CD4-positive, alpha-beta T cell treated with Interleukin-4 for 4 hours (primary cell): ENCODE data around the gene FERMT3.

ENCODE experiments used
- DNase-seq: peaks from one replicate; pipeline ENCODE4 v3.0.0-alpha.2; 2020

The FERMT3 gene

DNA sequence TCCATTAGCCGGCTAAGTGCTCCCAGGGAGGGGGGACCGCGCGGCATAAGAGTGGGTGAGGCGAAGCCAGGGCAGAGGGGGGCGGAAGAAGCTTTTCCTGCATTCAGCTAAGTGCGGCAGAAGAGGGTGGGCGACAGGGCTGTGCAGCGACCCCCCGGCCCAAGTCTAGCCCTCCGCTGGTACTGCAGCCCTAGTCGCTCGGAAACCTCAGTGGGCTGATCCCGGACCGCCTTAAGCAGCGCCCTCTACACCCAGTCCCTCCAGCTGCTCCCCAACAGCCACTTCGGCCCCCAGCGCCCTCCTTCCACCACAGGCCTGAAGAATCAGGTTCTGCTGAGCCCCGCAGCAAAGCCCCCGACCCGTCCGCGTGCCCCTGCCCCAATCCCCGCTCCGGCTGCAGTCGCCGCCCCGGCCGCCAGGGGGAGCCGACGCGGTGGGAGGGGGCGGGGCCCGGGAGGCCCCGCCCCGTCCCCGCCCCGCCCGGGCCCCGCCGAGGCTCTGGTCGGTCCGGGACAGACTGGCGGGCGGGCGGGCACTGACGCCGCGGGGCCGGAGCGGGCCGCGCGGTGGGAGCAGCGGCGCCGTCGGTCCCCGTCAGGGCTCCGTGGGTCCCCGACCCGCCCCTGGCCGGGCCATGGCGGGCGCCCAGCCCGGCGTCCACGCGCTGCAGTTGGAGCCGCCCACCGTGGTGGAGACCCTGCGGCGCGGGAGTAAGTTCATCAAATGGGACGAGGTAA, 44.7 kb downstream of the FERMT3 start, which contains the start of gene PLCB3:
PLCB3 (plus strand) TSS at position 515 of the 737 bp plus-strand sequence; CDS start at position 635, 120 bp downstream.
- no peak for DNase-seq

DNA sequence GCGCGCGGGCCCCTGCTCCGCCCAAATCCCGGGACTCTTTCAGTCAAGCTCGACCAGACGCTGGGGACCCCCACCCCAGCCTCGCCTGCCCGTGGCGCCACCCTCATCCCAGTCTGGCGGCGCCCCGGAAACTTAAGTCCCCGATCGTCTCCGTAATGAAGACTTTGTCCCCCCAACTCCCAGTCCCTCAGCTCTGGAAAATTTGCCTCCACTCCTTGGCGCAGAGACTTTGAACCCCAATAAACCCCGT, 45.2 kb downstream of the FERMT3 start:
- DNase-seq, result no peak

DNA sequence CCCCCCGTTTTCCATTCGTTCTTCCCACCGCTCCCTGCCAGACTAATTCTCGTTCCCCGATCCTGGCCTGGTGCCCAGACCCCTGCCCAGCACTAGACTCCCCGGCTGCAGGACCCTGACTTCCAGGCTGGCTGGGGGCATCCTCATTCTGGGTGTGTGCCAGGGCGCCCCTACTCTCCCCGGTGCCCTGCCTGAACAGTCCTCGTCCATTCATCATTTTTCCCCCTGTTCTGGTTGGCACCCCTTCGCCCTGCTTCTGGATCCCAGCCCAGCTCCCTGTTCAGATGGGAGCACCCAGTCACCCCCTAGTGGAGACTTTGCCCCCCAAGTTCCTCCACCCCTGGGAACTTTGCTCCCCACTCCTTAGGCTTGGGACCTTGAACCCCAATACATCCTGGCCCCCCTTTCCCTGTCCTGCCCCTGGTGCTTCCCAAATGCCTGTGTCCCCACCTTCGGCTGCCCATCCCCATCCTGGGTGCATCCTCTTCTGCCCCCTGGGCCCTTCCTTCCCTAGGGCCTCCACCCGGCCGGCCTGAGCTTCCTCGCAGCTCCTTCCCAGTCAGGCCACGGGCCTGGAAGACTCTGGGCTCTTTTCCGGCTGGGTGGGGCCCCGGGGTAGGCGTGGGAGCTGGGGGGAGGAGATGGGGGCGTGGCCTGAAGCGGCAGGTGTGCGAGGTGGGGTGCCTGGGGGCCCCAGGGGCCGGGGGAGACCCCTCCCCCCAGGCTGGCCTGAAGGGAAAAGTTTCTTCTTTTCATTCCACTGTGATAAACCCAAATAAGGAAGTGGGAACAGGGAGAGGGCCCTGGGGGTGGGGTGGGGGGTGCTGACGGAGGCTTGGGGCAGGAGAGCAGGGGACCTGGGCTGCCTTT, 45.7 kb downstream of the FERMT3 start:
- DNase-seq, result no peak

DNA sequence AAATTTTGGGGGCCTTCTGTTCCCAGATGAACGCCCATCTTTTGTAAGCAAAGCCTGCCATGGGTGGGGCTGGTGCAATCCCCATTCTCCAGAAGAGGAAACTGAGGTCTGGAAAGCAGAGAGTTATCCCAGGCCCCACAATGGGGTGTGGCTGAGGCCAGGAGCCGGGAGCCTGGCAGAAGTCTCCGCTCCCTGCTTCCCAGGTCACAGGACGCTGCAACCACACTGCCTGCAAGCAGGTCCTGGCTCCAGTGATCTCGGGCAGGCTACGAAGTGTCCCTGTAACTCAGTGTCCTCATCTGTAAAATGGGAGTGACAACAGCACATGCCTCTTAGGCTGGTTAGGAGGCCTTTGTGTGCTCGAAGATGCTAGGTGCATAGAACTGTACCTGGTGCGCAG, 46.5 kb downstream of the FERMT3 start:
- DNase-seq, result no peak

DNA sequence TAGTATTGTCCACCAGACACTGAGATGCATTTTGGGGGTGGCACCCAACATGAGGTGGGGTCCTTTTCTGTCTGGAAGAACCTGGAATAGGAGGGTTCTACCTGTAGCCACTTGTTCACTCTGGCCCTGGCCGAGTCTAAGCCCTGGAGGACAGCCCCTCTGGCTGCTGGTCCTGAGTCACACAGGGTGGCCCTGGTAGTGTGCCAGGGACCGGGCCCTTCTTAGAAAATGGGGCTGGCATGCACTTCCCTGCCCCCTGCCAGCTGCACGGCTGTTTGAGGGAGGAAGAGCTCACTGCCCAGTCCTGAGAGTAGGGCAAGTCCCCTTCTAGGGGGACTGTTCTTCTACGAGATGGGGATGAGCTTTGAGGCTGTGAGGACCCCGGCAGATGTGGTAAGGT, 47.0 kb downstream of the FERMT3 start:
- DNase-seq, result no peak

DNA sequence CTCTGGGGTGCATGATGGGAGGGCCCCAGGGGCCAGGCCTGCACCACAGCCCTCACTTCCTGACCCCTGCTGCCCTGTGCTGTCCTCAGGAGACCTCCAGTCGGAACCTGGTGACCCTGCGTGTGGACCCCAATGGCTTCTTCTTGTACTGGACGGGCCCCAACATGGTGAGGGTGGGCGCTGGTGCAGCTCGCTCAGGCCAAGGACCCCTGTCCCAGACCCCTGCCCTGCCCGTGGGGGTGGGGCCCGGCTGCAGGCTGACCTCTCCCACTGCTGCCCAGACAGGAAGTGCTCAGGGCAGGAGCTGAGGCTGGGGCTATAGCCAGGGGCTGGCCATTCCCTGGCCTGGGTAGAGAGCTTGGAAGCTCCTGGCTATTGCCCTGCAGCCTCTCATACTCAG, 47.8 kb downstream of the FERMT3 start:
- no peak for DNase-seq

DNA sequence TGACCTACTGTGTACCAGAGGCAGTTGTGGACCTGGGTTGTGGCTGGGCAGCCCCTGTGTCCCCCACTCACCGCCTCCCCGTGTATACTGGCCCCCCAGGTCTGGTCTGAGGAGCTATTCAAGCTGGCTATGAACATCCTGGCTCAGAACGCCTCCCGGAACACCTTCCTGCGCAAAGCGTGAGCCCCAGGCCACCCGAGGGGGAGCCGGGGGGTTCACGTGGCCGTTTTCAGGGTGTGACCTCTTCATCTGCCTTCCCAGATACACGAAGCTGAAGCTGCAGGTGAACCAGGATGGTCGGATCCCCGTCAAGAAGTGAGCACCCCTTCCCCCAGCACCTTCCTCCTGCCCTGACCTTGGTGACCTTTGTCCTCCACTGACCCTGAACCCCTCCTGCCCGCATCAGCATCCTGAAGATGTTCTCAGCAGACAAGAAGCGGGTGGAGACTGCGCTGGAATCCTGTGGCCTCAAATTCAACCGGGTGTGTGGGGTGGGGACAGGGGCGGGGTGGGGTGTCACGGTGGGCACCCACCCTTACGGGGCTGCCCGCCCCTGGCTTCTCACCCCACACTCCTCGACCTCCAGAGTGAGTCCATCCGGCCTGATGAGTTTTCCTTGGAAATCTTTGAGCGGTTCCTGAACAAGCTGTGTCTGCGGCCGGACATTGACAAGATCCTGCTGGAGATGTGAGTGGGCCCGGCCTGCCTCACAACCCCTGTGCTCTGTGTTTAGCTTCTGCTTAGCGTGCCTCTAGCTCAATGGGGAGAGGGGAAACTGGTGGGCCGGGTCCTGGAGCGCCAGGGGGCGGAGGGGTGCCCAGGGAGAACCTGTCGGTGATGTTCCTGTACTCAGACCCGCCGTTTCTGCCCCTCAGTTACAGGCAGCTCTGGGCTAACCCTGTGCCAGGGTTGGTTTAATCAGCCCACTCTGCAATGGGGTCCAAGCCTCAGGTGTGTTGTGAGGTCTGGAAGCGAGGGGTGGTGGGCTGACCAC, 48.9 kb downstream of the FERMT3 start:
- DNase-seq, result no peak

DNA sequence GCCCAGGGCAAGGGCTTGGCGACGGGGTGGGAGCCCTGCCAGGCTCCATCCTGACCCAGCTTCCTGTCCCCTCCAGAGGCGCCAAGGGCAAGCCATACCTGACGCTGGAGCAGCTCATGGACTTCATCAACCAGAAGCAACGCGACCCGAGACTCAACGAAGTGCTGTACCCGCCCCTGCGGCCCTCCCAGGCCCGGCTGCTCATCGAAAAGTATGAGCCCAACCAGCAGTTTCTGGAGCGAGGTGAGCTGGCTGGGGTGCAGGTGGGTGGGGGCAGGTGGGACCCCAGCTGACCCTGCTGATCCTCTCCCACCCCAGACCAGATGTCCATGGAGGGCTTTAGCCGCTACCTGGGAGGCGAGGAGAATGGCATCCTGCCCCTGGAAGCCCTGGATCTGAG, 49.8 kb downstream of the FERMT3 start:
- no peak for DNase-seq

DNA sequence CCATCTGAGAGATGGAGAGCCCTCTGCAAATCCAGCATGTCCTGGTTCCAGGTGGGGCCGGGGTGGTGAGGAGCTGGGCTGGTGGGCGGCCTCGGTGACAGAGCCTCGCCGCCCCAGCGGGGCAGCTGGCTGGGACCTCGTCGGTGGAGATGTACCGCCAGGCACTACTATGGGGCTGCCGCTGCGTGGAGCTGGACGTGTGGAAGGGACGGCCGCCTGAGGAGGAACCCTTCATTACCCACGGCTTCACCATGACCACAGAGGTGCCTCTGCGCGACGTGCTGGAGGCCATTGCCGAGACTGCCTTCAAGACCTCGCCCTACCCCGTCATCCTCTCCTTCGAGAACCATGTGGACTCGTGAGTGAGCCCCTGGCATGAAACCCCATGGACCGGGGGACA, 51.8 kb downstream of the FERMT3 start:
- no peak for DNase-seq

DNA sequence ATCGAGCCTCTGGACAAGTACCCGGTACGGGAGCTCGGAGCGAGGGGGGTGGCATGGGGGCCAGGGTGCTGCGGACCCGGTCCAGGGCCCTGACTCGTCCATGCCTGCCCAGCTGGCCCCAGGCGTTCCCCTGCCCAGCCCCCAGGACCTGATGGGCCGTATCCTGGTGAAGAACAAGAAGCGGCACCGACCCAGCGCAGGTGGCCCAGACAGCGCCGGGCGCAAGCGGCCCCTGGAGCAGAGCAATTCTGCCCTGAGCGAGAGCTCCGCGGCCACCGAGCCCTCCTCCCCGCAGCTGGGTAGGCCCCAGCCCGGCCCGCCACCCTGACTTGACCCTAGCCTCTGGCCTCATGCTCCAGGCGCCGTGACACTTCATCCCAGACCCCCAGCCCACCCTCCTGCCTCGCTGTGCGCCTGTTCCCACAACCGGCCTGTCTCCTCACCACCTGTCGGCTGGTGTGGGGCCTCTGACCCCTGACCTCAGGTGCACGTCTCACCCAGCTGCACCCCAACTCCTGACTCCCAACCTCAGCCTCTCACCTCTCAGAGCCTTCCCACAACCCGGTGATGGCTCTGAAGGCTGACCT, 52.5 kb downstream of the FERMT3 start:
- no peak for DNase-seq

DNA sequence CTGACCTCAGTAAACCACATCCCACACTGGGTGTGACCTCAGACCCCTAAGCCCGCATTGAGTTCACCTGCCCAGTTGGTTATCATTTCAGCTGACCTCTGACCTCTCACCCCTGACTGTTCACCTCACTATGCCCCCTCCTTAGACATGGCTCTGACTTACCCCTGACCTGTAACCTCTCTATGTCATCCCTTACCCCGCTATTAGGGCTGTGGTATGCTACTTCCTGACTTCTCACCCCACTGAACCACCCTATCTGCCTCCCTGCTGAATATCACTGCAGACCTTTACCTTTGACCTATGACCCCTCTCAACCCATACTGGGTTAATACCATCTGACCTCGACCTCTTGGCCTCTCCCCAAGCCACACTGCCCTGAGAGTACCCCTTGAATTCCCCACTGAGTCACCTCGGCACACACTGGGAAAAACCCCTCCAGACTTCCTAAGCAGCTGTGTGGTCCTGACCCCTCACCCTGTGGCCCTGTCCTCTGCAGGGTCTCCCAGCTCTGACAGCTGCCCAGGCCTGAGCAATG, 53.1 kb downstream of the FERMT3 start:
- no peak for DNase-seq

DNA sequence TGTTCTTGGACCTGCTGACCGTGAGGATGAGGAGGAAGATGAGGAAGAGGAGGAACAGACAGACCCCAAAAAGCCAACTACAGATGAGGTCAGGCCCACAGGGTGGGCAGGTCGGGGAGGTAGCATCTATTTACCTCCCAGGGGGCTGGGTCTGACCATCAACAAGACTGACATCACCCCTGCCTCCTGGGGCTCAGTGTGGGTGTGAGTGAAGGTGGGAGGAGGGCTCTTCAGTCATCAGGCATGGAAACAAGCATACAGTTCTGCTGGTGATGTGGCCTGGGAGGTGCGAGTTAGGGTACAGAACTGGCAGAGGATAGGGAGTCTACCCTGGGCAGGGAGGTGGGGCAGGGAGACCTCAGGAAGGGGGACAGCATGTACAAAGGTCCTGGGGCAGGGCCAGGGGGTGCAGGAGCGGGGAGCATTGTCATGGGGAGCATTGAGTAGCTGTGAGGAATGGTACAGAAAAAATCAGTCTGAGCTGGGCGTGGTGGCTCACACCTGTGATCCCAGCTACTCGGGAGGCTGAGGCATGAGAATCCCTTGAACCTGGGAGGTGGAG, 53.7 kb downstream of the FERMT3 start:
- no peak for DNase-seq

DNA sequence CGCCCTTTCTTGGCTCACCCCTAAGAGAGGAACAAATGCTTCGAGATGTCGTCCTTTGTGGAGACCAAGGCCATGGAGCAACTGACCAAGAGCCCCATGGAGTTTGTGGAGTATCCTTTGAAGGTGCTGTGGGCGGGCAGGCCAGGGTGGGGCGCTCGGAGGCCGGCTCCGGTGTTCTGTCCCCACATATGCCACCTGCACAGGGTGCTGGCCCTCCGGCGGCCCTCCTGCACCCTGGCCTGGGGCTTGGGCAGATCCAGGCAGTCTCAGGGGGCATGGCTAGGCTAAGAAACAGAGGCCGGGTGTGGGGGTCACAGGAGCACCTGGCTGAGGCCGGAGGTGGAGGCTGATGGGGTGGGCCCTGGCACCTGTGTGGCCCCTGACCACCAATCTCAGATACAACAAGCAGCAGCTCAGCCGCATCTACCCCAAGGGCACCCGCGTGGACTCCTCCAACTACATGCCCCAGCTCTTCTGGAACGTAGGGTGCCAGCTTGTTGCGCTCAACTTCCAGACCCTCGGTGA, 55.1 kb downstream of the FERMT3 start:
- no peak for DNase-seq

DNA sequence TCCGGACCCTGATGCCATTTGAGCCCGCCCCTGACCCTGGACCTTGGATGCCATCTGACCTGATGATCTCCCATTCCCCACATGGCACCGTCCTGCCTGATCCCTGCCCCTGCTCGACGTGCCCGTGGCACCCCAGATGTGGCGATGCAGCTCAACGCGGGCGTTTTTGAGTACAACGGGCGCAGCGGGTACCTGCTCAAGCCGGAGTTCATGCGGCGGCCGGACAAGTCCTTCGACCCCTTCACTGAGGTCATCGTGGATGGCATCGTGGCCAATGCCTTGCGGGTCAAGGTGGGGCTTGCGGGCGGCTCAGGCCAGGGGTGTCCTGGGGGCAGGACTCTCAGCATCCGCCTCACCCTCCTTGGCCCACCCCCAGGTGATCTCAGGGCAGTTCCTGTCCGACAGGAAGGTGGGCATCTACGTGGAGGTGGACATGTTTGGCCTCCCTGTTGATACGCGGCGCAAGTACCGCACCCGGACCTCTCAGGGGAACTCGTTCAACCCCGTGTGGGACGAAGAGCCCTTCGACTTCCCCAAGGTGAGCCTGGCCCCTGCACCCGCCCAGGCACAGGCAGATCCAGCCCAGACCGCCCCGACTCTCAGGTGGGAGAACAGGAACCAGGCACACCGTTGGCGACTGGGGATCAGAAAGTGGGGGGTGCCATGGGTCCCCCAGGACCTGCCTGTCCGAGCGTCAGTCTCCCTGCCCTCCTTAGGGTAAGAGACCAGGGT, 55.9 kb downstream of the FERMT3 start:
- DNase-seq, result no peak

DNA sequence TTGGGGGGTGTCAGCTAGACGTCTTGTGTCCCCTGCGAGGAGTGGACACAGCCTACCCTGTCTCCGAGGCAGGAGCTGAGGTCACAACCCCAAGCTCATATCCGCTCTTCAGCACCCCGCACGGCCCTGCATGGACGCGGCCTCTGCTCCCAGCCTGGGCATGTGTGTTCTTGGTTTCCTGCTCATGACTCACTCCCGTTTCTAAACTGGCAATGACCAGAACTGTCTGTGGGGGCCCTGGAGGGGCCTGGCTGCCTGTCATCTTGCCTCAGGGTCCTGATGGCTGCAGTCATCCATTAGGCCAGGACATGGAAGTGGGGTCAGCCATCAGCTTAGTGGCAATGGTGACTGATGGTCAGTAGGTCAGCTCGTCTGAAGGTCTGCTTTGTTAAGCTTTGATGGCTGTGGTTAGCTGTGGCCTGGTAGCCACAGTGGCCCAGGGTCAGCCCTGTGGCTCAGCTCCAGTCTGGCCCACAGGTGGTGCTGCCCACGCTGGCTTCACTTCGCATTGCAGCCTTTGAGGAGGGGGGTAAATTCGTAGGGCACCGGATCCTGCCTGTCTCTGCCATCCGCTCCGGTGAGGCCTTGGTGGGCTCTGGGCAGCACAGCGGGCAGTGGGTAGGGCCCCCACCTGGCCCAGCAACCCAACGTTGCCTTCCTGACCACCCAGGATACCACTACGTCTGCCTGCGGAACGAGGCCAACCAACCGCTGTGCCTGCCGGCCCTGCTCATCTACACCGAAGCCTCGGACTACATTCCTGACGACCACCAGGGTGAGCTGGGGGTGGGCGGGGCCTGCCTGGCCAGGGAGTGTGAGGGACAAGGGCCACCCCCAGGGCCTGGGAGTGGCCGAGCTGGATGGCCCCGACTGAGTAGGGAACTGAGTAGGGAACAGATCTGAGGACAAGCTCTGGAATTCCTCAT, 56.8 kb downstream of the FERMT3 start:
- no peak for DNase-seq

DNA sequence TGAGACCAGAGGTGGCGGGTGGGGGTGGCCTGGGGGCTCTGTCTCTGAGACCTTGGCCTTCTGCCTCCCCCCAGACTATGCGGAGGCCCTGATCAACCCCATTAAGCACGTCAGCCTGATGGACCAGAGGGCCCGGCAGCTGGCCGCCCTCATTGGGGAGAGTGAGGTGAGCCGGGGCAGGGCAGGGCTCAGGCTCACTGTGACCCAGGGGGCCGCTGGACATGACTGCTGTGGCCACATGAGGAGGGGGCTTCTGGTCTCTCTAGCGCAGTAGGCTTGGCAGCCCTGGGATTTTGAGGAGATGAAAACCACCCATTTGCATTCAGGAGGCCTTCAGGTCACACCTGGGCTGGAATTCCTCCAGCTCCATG, 57.4 kb downstream of the FERMT3 start:
- DNase-seq, result no peak

DNA sequence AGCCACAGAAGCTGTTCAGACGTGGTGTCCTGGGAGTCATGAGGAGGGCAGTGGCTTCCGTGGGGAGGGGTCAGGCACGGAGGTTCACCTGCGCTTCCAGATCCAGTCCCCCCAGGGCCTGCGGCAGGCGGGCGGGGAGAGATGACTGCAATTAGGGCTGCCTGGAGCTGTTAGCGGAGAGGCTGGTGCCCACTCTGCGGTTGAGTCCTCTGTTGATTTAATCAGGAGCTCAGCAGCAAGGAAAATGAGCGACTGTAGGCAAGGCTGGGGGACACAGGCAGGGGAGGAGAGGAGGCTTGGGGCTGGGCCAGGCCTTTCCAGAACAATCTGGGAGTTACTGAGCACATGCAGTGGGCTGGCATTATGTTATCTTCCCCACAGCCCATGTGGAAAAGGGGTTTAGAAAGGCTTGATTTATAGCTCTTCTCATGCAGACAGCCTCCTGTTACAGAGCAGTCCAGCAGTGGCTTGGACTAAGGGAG, 57.9 kb downstream of the FERMT3 start:
- DNase-seq, result no peak

DNA sequence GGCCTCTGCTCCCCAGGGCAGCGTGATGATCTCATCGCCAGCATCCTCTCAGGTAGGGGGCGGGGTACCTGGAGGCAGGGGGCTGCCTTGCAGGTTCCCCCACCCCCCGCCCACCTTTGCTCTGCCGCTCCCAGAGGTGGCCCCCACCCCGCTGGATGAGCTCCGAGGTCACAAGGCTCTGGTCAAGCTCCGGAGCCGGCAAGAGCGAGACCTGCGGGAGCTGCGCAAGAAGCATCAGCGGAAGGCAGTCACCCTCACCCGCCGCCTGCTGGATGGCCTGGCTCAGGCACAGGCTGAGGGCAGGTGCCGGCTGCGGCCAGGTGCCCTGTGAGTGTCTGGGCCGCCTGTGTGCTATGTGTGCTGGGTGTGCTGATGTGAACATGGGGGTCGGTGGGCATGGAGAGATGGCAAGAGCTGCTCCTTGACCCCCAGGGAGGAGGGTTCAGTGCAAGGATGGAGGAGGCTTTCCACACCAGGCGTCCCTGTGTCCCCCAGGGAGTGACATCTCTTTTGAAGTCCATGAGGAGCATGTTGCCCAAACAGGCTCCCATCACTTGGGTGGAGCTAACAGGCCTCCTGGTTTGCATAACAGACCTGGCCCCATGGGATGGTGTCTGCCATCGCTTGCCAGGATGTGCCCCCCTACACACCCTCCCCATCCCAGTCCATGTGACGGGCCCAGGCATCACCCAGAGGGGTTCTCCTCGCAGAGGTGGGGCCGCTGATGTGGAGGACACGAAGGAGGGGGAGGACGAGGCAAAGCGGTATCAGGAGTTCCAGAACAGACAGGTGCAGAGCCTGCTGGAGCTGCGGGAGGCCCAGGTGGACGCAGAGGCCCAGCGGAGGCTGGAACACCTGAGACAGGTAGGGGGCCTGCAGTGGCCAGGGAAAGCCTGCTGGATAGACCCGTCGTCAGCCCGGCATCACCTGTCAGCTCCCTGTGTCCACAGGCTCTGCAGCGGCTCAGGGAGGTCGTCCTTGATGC, 58.9 kb downstream of the FERMT3 start:
- no peak for DNase-seq

DNA sequence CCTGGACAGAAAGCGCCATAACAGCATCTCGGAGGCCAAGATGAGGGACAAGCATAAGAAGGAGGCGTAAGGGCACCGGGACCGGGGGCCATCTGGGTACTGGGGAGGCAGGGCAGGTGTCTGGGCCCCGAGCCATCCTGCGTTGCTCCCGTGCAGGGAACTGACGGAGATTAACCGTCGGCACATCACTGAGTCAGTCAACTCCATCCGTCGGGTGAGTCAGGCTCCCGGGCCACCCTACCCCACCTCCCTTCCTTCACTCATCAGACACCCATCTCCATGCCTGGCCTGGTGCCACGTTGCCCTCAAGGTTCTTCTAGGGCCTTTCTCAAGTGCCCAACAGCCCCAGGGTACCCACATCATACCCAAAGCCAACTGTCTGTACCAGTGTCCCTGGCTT, 59.8 kb downstream of the FERMT3 start:
- no peak for DNase-seq
